ENCODE data around the gene SAMD4B. TPM values are rescaled to one million over a fixed set of nuclear protein-coding genes. Genes with fewer than 3 reads are reported as not detected.
A peak's percentile ranks its signal among the peaks of the same experiment; 100 is the strongest.

SAMD4B gene
- total and polyA plus RNA-seq, 10 donors: 26.7 to 108 (median 80.9) TPM

DNA sequence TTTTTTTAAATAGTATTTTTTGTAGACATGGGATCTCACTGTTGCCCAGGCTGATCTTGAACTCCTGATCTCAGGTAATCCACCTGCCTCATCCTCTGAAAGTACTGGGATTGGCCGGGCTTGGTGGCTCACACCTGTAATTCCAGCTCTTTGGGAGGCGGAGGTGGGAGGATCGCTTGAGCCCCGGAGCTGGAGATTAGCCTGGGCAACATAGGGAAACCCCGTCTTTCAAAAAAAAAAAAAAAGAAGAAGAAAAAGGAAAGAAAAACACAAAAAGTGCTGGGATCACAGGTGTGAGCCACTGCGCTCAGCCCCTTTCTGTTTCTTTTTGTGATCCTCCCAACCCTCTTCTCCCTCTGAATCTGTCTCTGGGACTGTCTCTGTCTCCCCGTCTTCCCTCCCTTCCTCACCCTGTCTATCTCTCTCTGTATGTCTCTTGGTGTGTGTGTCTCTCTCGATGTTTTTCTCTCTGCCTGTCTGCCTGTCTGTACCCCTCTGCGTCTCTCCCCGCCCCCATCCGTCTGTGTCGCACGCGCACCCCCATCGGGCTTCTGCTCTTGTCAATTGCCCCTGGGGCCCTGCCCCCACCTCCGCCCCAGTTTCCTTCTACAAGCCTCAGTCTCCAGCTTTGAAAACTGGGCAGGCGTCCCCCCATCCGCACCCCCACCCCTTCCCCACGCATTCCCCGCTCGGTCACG, 63.9 kb downstream of the SAMD4B start:
- TF ChIP-seq POLR2AphosphoS5 (IDR thresholded peaks at IDR 0.05): no peak
- TF ChIP-seq, protein P1, sequence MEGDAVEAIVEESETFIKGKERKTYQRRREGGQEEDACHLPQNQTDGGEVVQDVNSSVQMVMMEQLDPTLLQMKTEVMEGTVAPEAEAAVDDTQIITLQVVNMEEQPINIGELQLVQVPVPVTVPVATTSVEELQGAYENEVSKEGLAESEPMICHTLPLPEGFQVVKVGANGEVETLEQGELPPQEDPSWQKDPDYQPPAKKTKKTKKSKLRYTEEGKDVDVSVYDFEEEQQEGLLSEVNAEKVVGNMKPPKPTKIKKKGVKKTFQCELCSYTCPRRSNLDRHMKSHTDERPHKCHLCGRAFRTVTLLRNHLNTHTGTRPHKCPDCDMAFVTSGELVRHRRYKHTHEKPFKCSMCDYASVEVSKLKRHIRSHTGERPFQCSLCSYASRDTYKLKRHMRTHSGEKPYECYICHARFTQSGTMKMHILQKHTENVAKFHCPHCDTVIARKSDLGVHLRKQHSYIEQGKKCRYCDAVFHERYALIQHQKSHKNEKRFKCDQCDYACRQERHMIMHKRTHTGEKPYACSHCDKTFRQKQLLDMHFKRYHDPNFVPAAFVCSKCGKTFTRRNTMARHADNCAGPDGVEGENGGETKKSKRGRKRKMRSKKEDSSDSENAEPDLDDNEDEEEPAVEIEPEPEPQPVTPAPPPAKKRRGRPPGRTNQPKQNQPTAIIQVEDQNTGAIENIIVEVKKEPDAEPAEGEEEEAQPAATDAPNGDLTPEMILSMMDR (IDR thresholded peaks at IDR 0.05 in 8 of 11, conservative IDR thresholded peaks at IDR 0.05 in 3 of 11): no peak
- TF ChIP-seq POLR2A (IDR thresholded peaks at IDR 0.05): no peak
- H3K4me1 ChIP-seq: peaks cover 41 to 83% (median 73%) of the 10 kb centered on the region in 6 donors
- H3K27ac ChIP-seq: peak overlapping the region; percentile 88 to 100 (median 99)
- peaks cover 4 to 22% (median 16%) of the 10 kb centered on the region in 6 donors for H3K36me3 ChIP-seq
- intact Hi-C loops (cut with DNase I; ENCODE audit: low total_unique reads): no loop called here
- no peaks in the 10 kb centered on the region for H3K9me3 ChIP-seq
- 13 to 16% (median 14%) methylated on average over 21 to 22 of the region's 22 CpGs for WGBS, 5 donors
- DNase-seq: peak; percentile 96
- H3K27me3 ChIP-seq (replicated peaks in 1 of 7): no peaks in the 10 kb centered on the region
- peak overlapping the region; percentile 74 to 100 (median 96) for H3K4me3 ChIP-seq

DNA sequence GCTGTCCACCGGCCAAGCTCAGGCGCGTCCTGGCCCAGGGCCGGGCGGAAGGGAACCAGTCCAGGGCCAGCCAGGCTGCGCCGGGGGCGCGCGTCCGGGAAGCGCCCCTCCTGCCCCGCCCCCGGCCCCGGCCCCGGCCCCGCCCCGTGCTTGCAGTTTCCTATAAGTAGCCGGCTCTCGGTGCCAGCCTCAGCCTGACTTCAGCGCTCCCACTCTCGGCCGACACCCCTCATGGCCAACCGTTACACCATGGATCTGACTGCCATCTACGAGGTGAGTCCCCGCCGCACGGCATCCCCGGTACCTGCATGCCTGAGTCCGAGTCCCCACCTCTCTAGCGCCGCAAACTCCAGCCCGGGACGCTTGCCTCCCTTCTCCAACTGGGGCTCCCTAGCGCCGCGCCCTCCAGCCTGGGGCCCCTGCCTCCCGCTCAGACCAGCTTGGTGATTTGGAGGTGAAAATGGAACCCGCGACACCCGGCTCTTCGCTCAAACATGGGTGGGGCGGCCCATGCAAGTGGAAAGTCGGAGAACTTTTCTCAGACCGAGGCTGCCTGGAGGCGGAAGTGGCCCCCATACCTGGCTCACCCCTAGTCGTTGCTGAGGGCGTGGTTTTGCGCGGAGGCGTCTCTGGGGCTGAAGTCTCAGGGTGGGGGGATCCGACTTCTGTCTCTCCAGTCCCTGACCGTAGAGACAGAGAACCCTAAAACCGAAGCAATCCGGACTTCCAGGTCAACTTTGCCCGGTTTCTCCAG, 64.6 kb downstream of the SAMD4B start, which contains the start of gene ZFP36:
TSS of gene ZFP36 (plus strand) at position 192 of the 754 bp plus-strand sequence. CDS start at position 250, 58 bp downstream.
- no peaks in the 10 kb centered on the region for H3K9me3 ChIP-seq
- no peaks in the 10 kb centered on the region for H3K27me3 ChIP-seq (replicated peaks in 1 of 7)
- peak; percentile 97 for DNase-seq
- H3K36me3 ChIP-seq: peaks cover 4 to 22% (median 16%) of the 10 kb centered on the region in 6 donors
- H3K4me3 ChIP-seq: peak within 1 kb of the TSS; percentile 74 to 100 (median 96)
- TF ChIP-seq POLR2A (IDR thresholded peaks at IDR 0.05) (peak; percentile 99 to 100 (median 100)), POLR2AphosphoS5 (IDR thresholded peaks at IDR 0.05) (peak; percentile 100)
- TF ChIP-seq, protein P1 (IDR thresholded peaks at IDR 0.05 in 8 of 11, conservative IDR thresholded peaks at IDR 0.05 in 3 of 11): peak in 2 of 11 experiments; percentile 8 to 22
- intact Hi-C loops (cut with DNase I; ENCODE audit: low total_unique reads): no loop called here
- 0 to 1% (median 1%) methylated on average over 24 to 56 of the region's 56 CpGs for WGBS, 5 donors
- peaks cover 41 to 83% (median 73%) of the 10 kb centered on the region in 6 donors for H3K4me1 ChIP-seq
- peak within 1 kb of the TSS; percentile 88 to 100 (median 99) for H3K27ac ChIP-seq

DNA sequence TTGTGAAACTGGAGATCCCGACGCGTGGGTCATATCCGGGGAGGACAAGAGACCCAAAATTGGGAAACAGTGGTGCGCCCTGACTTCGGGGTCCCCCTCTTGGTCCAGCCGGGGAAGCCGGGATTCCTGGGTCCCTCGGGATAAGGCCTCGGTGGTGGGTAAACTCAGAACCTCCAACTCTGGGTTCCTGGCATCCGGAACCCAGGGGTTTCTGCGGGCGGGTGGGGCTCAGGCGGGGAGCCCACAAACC, 65.1 kb downstream of the SAMD4B start:
- no peak for TF ChIP-seq POLR2AphosphoS5 (IDR thresholded peaks at IDR 0.05)
- TF ChIP-seq, protein P1 (IDR thresholded peaks at IDR 0.05 in 8 of 11, conservative IDR thresholded peaks at IDR 0.05 in 3 of 11): no peak
- TF ChIP-seq POLR2A (IDR thresholded peaks at IDR 0.05): no peak

More for the DNA sequence above, 65.1 kb downstream of the SAMD4B start:
- Histone ChIP-seq H3K27me3 (replicated peaks in 1 of 7) (no peaks in the 10 kb centered on the region), H3K4me1 (peaks cover 37 to 79% (median 70%) of the 10 kb centered on the region in 6 donors), H3K36me3 (peaks cover 4 to 22% (median 16%) of the 10 kb centered on the region in 6 donors), H3K27ac (peak overlapping the region; percentile 88 to 100 (median 99)), H3K4me3 (peak overlapping the region; percentile 74 to 100 (median 96)), H3K9me3 (no peaks in the 10 kb centered on the region)
- intact Hi-C loops (cut with DNase I; ENCODE audit: low total_unique reads): no loop called here
- 0 to 1% (median 0%) methylated on average over 7 to 14 of the region's 14 CpGs for WGBS, 5 donors
- DNase-seq: no peak
